Endodermal cell (in vitro differentiated cells): ENCODE measurements around the gene LMX1A. TPM values are rescaled to one million over a fixed set of nuclear protein-coding genes. Genes with fewer than 3 reads are reported as not detected.

Experiments
- DNase-seq: peaks from one replicate; pipeline ENCODE4 v3.0.0-alpha.2; 2017
- H3K27ac ChIP-seq: 2 replicates; pipeline ENCODE4 v1.5.1; 2013; ENCODE audit warnings: mild to moderate bottlenecking, low read depth, low read length, moderate library complexity
- H3K27me3 ChIP-seq: 2 replicates; pipeline ENCODE4 v1.6.1; 2013; ENCODE audit warnings: mild to moderate bottlenecking, low read length, moderate library complexity; ENCODE audit not compliant: insufficient read depth, control insufficient read depth, poor library complexity, severe bottlenecking
- H3K36me3 ChIP-seq: 2 replicates; pipeline ENCODE4 v1.7.0; 2013; ENCODE audit warnings: mild to moderate bottlenecking, low read length, moderate library complexity; ENCODE audit not compliant: control insufficient read depth, insufficient read depth
- H3K4me1 ChIP-seq: one replicate; pipeline ENCODE4 v1.7.0; 2013; ENCODE audit warnings: low read length; ENCODE audit not compliant: control insufficient read depth, insufficient read depth
- H3K4me3 ChIP-seq: 2 replicates; pipeline ENCODE4 v1.5.1; 2013; ENCODE audit warnings: mild to moderate bottlenecking, low read length, moderate library complexity
- H3K9ac ChIP-seq: 2 replicates; pipeline ENCODE4 v1.6.1; 2013; ENCODE audit warnings: mild to moderate bottlenecking, low read length, moderate library complexity; ENCODE audit not compliant: poor library complexity, severe bottlenecking; ENCODE audit errors: extremely low read depth
- H3K9me3 ChIP-seq: 2 replicates; pipeline ENCODE4 v1.6.1; 2013; ENCODE audit warnings: mild to moderate bottlenecking, low read length, moderate library complexity; ENCODE audit not compliant: control insufficient read depth
- H3K27ac Mint-ChIP-seq: 2 replicates; pipeline ENCODE4 v1.8.0; 2020; ENCODE audit warnings: mixed read lengths
- H3K27me3 Mint-ChIP-seq: 2 replicates; pipeline ENCODE4 v1.8.0; 2021; ENCODE audit warnings: mild to moderate bottlenecking, mixed read lengths; ENCODE audit not compliant: insufficient read depth
- H3K36me3 Mint-ChIP-seq: 2 replicates; pipeline ENCODE4 v1.8.0; 2020; ENCODE audit warnings: low read depth, mixed read lengths
- H3K4me1 Mint-ChIP-seq: 2 replicates; pipeline ENCODE4 v1.8.0; 2020; ENCODE audit warnings: mixed read lengths
- H3K4me3 Mint-ChIP-seq: 2 replicates; pipeline ENCODE4 v1.8.0; 2020; ENCODE audit warnings: mild to moderate bottlenecking, moderate library complexity, mixed read lengths
- H3K9me3 Mint-ChIP-seq: 2 replicates; pipeline ENCODE4 v1.8.0; 2020; ENCODE audit warnings: mild to moderate bottlenecking, mixed read lengths
- WGBS, 2 experiments: methylation state at CpG; one replicate each; pipeline versions ENCODE4 v1.1.5 to v1.1.7; 2013; ENCODE audit warnings: missing lambda C conversion rate in 2 of 2, mixed read lengths in 1 of 2; ENCODE audit not compliant: insufficient coverage in 1 of 2, insufficient read length in 1 of 2; 5-methylcytosine and 5-hydroxymethylcytosine counted together
- total RNA-seq, 2 donors: library from RNA; stranded (reverse); fragmentation: NEBNext Ultra II Directional in 1 of 2; extraction: Animal tissue kit (Norgen Biotek cat#: 25700) in 1 of 2; gene quantifications; 2 replicates in 1 of 2; 3 replicates in 1 of 2; pipeline ENCODE4 v1.2.1, GENCODE V29; 2021
- TF ChIP-seq, protein P1 (sequence below): fragments of 200-600 bp; sonication (generic); conservative IDR thresholded peaks from 2 replicates; pipeline ENCODE4 v1.5.0; 2021; ENCODE audit warnings: antibody characterized with exemption, mild to moderate bottlenecking

LMX1A gene
- total RNA-seq, 2 donors from 2014 or later, result 0.13 to 1.6 TPM

DNA sequence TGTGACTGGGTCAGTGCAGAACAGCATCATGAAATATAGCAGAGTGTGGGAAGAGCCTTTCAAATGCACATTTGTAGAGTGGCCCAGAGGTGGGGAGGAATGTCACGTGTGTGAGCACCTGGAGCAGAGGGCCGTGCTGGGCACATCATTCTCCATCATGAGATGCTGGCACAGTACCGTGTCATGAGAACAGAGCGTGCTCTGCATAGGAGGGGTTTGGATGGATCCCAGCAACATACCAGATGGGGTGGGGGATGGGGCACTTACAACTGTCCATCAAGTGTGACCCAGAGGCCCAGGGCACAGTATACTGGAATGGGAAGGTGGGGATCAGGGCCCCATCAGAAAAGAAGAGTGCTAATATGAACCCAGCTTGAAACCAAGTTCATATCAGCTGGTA lies 182.0 kb downstream of the LMX1A start:
- H3K36me3 Mint-ChIP-seq, result no peaks in the 10 kb centered on the region
- TF ChIP-seq, protein P1, sequence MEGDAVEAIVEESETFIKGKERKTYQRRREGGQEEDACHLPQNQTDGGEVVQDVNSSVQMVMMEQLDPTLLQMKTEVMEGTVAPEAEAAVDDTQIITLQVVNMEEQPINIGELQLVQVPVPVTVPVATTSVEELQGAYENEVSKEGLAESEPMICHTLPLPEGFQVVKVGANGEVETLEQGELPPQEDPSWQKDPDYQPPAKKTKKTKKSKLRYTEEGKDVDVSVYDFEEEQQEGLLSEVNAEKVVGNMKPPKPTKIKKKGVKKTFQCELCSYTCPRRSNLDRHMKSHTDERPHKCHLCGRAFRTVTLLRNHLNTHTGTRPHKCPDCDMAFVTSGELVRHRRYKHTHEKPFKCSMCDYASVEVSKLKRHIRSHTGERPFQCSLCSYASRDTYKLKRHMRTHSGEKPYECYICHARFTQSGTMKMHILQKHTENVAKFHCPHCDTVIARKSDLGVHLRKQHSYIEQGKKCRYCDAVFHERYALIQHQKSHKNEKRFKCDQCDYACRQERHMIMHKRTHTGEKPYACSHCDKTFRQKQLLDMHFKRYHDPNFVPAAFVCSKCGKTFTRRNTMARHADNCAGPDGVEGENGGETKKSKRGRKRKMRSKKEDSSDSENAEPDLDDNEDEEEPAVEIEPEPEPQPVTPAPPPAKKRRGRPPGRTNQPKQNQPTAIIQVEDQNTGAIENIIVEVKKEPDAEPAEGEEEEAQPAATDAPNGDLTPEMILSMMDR, result no peak

DNA sequence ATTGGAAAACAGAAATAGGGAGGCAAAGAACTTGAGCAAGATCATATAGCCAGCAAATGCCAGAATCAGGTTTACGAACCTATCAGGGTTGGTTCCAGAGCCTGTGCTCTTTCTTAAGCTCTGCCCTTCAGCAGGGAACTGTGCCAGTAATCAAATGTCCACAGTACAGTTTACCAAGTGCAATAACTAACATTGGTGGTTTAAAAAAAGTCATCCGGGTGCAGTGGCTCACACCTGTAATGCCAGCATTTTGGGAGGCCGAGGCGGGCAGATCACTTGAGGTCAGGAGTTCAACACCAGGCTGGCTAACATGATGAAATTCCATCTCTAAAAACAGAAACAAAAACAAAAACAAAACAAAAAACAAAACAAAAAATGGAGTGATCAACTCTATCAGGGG lies 182.7 kb downstream of the LMX1A start:
- no peaks in the 10 kb centered on the region for H3K9me3 Mint-ChIP-seq
- H3K27me3 Mint-ChIP-seq, result peaks cover 17% of the 10 kb centered on the region
- TF ChIP-seq, protein P1, result no peak
- H3K4me1 Mint-ChIP-seq, result peaks cover 13% of the 10 kb centered on the region
- no peaks in the 10 kb centered on the region for H3K9me3 ChIP-seq
- H3K27ac ChIP-seq, result no peak overlapping the region
- H3K27ac Mint-ChIP-seq, result no peak overlapping the region
- no peaks in the 10 kb centered on the region for H3K4me1 ChIP-seq
- no peaks in the 10 kb centered on the region for H3K36me3 Mint-ChIP-seq
- no peak overlapping the region for H3K9ac ChIP-seq
- H3K36me3 ChIP-seq, result no peaks in the 10 kb centered on the region
- DNase-seq, result no peak
- H3K4me3 ChIP-seq, result no peak overlapping the region
- 75 to 92% methylated on average over 4 of the region's 4 CpGs for WGBS, 2 experiments
- H3K27me3 ChIP-seq, result peaks cover 7% of the 10 kb centered on the region
- H3K4me3 Mint-ChIP-seq, result no peak overlapping the region

More for the DNA sequence above, 182.0 kb downstream of the LMX1A start:
- Histone ChIP-seq H3K27ac (no peak overlapping the region), H3K4me3 (no peak overlapping the region), H3K9me3 (no peaks in the 10 kb centered on the region), H3K9ac (no peak overlapping the region), H3K27me3 (peaks cover 7% of the 10 kb centered on the region), H3K36me3 (no peaks in the 10 kb centered on the region), H3K4me1 (no peaks in the 10 kb centered on the region)
- 80 to 88% methylated on average over 4 of the region's 4 CpGs for WGBS, 2 experiments
- Mint-ChIP-seq H3K9me3 (no peaks in the 10 kb centered on the region), H3K27ac (no peak overlapping the region), H3K4me1 (peaks cover 13% of the 10 kb centered on the region), H3K27me3 (peaks cover 23% of the 10 kb centered on the region), H3K4me3 (no peak overlapping the region)
- DNase-seq, result no peak

- H3K9me3 Mint-ChIP-seq, result no peaks in the 10 kb centered on the region
- TF ChIP-seq, protein P1, result no peak
- no peaks in the 10 kb centered on the region for H3K4me1 ChIP-seq
- no peaks in the 10 kb centered on the region for H3K36me3 ChIP-seq
- 87 to 90% methylated on average over 2 of the region's 2 CpGs for WGBS, 2 experiments
- H3K4me3 Mint-ChIP-seq, result no peak overlapping the region
- no peak for DNase-seq
- H3K4me3 ChIP-seq, result no peak overlapping the region
- no peak overlapping the region for H3K27ac Mint-ChIP-seq
- no peaks in the 10 kb centered on the region for H3K9me3 ChIP-seq
- no peak overlapping the region for H3K9ac ChIP-seq
- peaks cover 13% of the 10 kb centered on the region for H3K4me1 Mint-ChIP-seq
- H3K27me3 ChIP-seq, result peaks cover 7% of the 10 kb centered on the region
- no peak overlapping the region for H3K27ac ChIP-seq
- no peaks in the 10 kb centered on the region for H3K36me3 Mint-ChIP-seq
- H3K27me3 Mint-ChIP-seq, result peaks cover 14% of the 10 kb centered on the region
Observed at GRCh38 chr1:165173409-165173808, 183.1 kb downstream of the LMX1A start.
